ENCODE measurements around the gene MYH10. TPM values are rescaled to one million over a fixed set of nuclear protein-coding genes. Genes with fewer than 3 reads are reported as not detected.

The MYH10 gene

DNA sequence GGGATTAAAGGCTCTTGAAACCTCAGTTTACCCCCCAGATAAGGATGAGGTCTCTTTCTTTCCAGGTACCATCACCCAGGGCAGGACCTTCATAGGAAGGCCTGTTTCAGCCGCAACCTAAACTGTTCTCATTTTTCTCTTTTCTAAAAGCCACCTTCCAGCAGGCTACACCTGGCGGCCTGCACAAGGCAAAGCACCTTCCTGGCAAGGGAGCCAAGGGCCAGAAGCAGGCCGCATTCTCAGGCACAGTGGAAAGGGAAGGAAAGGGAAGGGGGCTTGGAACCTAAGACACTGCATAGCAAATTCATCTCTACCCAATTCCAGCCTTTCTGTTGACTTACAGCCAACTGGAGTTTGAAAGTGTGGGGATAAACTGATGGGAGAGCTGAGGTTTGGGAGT lies 203.7 kb downstream of the MYH10 start:
- Histone ChIP-seq H3K27ac (ENCODE audit: low read length, poor library complexity, severe bottlenecking) (no peak overlapping the region), H4K8ac (ENCODE audit: low read length) (no peak overlapping the region), H3K4me1 (ENCODE audit: control insufficient read depth, insufficient read depth, low read depth, low read length) (no peaks in the 10 kb centered on the region), H2AK5ac (ENCODE audit: low read length, severe bottlenecking) (no peak overlapping the region), H3K23ac (ENCODE audit: low read length in 2 of 2) (no peak overlapping the region), H3K4ac (ENCODE audit: low read depth in 1 of 2, low read length in 2 of 2) (no peak overlapping the region), H3K27me3 (ENCODE audit: control insufficient read depth in 1 of 2, insufficient read depth in 1 of 2, low read length in 2 of 2) (no peaks in the 10 kb centered on the region), H3K9me3 (ENCODE audit: control insufficient read depth, low read length) (no peaks in the 10 kb centered on the region), H4K91ac (ENCODE audit: low read length) (no peak overlapping the region), H3K14ac (ENCODE audit: low read length in 2 of 2) (no peak overlapping the region), H2AFZ (ENCODE audit: low read depth, low read length) (no peak overlapping the region), H2BK5ac (ENCODE audit: low read depth, low read length, poor library complexity, severe bottlenecking) (no peak overlapping the region), H2BK12ac (ENCODE audit: low read length in 2 of 2) (no peak overlapping the region), H2BK15ac (ENCODE audit: low read depth, poor library complexity, severe bottlenecking) (no peak overlapping the region), H3K79me1 (replicated peaks; ENCODE audit: low read length, poor library complexity, severe bottlenecking) (no peaks in the 10 kb centered on the region), H3K18ac (ENCODE audit: low read depth in 1 of 2, low read length in 2 of 2) (no peak overlapping the region), H3K9ac (ENCODE audit: low read length) (no peak overlapping the region), H3K36me3 (ENCODE audit: control insufficient read depth in 1 of 2, insufficient read depth in 2 of 2, low read depth in 1 of 2, low read length in 2 of 2) (no peaks in the 10 kb centered on the region), H2BK120ac (ENCODE audit: low read depth, low read length) (no peak overlapping the region), H3K4me2 (ENCODE audit: low read length, poor library complexity, severe bottlenecking) (no peak overlapping the region), H3K4me3 (ENCODE audit: insufficient read depth in 1 of 2, low read depth in 1 of 2, low read length in 2 of 2) (no peak overlapping the region)
- no peak for DNase-seq
- 100% methylated on average over 1 of the region's 3 CpGs for WGBS

DNA sequence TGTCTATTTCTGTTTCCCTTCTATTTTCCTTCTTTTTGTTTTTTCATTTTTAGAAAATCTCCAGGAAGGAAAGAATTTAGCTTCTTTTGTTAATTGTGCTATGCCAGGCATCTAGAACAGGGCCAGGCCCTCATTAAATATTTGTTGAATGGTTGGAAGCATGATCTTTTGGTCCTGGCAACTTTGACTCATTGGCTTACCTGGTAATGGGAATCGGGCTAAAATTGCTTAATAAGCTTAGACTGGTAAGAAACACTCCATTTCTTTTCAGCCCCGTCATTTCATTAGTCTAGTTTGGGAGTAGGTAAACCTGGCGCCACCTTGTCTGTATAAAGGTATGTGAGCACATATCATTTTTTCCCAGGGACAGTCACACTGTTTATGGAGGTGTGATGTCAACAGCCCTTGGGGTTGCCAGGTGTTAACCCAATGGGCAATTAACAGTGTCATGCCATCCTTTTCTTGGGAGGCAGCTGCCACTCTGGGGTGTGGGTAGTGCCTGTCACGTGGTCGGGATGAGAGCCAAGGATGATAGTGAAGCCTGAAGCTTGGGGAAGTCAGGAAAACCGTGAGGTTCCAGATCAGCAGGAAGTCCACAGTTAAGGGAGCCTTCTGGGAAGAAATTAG lies 204.3 kb downstream of the MYH10 start:
- Histone ChIP-seq H4K8ac (ENCODE audit: low read length) (no peak overlapping the region), H3K4me1 (ENCODE audit: control insufficient read depth, insufficient read depth, low read depth, low read length) (no peaks in the 10 kb centered on the region), H3K27ac (ENCODE audit: low read length, poor library complexity, severe bottlenecking) (no peak overlapping the region), H2AFZ (ENCODE audit: low read depth, low read length) (no peak overlapping the region), H2BK12ac (ENCODE audit: low read length in 2 of 2) (no peak overlapping the region), H3K9ac (ENCODE audit: low read length) (no peak overlapping the region), H2BK5ac (ENCODE audit: low read depth, low read length, poor library complexity, severe bottlenecking) (no peak overlapping the region), H3K4me2 (ENCODE audit: low read length, poor library complexity, severe bottlenecking) (no peak overlapping the region), H3K4ac (ENCODE audit: low read depth in 1 of 2, low read length in 2 of 2) (no peak overlapping the region), H3K14ac (ENCODE audit: low read length in 2 of 2) (no peak overlapping the region), H3K23ac (ENCODE audit: low read length in 2 of 2) (peak overlapping the region in 1 of 2 experiments; percentile 3), H4K91ac (ENCODE audit: low read length) (no peak overlapping the region), H3K27me3 (ENCODE audit: control insufficient read depth in 1 of 2, insufficient read depth in 1 of 2, low read length in 2 of 2) (peaks cover 0 to 4% of the 10 kb centered on the region in 2 experiments), H2AK5ac (ENCODE audit: low read length, severe bottlenecking) (no peak overlapping the region), H2BK15ac (ENCODE audit: low read depth, poor library complexity, severe bottlenecking) (no peak overlapping the region), H3K36me3 (ENCODE audit: control insufficient read depth in 1 of 2, insufficient read depth in 2 of 2, low read depth in 1 of 2, low read length in 2 of 2) (no peaks in the 10 kb centered on the region), H3K79me1 (replicated peaks; ENCODE audit: low read length, poor library complexity, severe bottlenecking) (no peaks in the 10 kb centered on the region), H3K18ac (ENCODE audit: low read depth in 1 of 2, low read length in 2 of 2) (no peak overlapping the region), H3K4me3 (ENCODE audit: insufficient read depth in 1 of 2, low read depth in 1 of 2, low read length in 2 of 2) (no peak overlapping the region), H2BK120ac (ENCODE audit: low read depth, low read length) (no peak overlapping the region), H3K9me3 (ENCODE audit: control insufficient read depth, low read length) (no peaks in the 10 kb centered on the region)
- 79% methylated on average over 6 of the region's 6 CpGs for WGBS
- no peak for DNase-seq

Small RNAs within 50 kb of the gene (small RNA-seq; reads per million reads assigned to genes)
- gene RNU7-43P (ENCODE audit: low read depth), result not detected
